Thoracic aorta (tissue), 2 donors: ENCODE results near the gene ZDHHC3. TPM values are rescaled to one million over a fixed set of nuclear protein-coding genes. Genes with fewer than 3 reads are reported as not detected.

Source experiments
- ATAC-seq: fragments of 150-250 bp; one replicate; pipeline ENCODE4 v1.8.0; 2017; ENCODE audit warnings: low read depth; ENCODE audit not compliant: insufficient number of reproducible peaks, low FRiP score
- DNase-seq: peaks from one replicate; pipeline ENCODE4 v3.0.0-alpha.2; 2020; ENCODE audit warnings: low spot score
- H3K27ac ChIP-seq, 2 donors: fragments of 200-600 bp; sonication (generic); 1 replicate in 1 of 2; 2 replicates in 1 of 2; pipeline ENCODE4 v1.5.1; 2016; ENCODE audit warnings: mild to moderate bottlenecking in 2 of 2, moderate library complexity in 2 of 2
- H3K27me3 ChIP-seq: fragments of 200-600 bp; sonication (generic); replicated peaks from 2 replicates; pipeline ENCODE4 v1.6.0; 2016; ENCODE audit warnings: mild to moderate bottlenecking; ENCODE audit not compliant: insufficient read depth
- H3K36me3 ChIP-seq: fragments of 200-600 bp; sonication (generic); one replicate; pipeline ENCODE4 v1.5.1; 2016
- H3K4me1 ChIP-seq, 2 donors: fragments of 200-600 bp; sonication (generic); 1 replicate in 1 of 2; 2 replicates in 1 of 2; pipeline versions ENCODE4 v1.5.1 to v1.6.0; 2016; ENCODE audit warnings: low read depth in 2 of 2, mild to moderate bottlenecking in 1 of 2; ENCODE audit not compliant: control insufficient read depth in 1 of 2
- H3K4me3 ChIP-seq: fragments of 200-600 bp; sonication (generic); 2 replicates; pipeline ENCODE4 v1.5.1; 2016; ENCODE audit warnings: mild to moderate bottlenecking
- H3K9me3 ChIP-seq: fragments of 200-600 bp; sonication (generic); 2 replicates; pipeline ENCODE4 v1.5.1; 2016
- total RNA-seq, 2 donors: library from RNA; depleted of rRNA; stranded (reverse); fragments of >200 nt; gene quantifications; one replicate each; pipeline versions ENCODE4 v1.1.0 to v1.2.3, GENCODE V29; 2016
- TF ChIP-seq, protein P1 (sequence below): fragments of 200-600 bp; sonication (generic); IDR thresholded peaks from one replicate; pipeline ENCODE4 v1.5.1; 2019; ENCODE audit warnings: antibody characterized with exemption

Gene ZDHHC3
- total RNA-seq, 2 donors from 2014 or later: 70.8 to 72.3 TPM

DNA sequence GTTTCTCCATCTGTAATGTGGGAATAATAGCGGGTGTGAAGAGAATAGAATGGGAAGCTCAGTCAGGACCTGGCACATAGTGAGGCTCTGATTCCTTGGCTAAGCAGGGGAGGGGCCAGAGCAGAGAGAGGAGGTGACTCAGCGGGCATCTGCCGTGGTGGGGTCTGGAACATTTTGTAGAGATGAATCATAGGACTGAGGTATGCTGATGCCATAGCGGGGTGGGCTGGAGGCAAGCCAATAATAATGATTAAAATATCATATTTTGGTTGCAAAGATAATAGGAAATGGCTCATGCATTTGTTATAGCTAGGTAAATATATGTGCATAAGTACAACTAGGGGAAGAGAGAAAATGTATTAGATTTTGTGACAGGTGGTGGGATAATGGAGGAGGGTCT is 90.4 kb downstream of the ZDHHC3 start:
- no peaks in the 10 kb centered on the region for H3K9me3 ChIP-seq
- ATAC-seq (peak; percentile 88), DNase-seq (peak; percentile 50)
- peaks cover 17 to 20% of the 10 kb centered on the region in 2 donors for H3K4me1 ChIP-seq
- peak overlapping the region in 1 of 2 donors; percentile 37 for H3K27ac ChIP-seq
- H3K4me3 ChIP-seq: no peak overlapping the region
- no peaks in the 10 kb centered on the region for H3K27me3 ChIP-seq
- no peaks in the 10 kb centered on the region for H3K36me3 ChIP-seq
- TF ChIP-seq, protein P1, sequence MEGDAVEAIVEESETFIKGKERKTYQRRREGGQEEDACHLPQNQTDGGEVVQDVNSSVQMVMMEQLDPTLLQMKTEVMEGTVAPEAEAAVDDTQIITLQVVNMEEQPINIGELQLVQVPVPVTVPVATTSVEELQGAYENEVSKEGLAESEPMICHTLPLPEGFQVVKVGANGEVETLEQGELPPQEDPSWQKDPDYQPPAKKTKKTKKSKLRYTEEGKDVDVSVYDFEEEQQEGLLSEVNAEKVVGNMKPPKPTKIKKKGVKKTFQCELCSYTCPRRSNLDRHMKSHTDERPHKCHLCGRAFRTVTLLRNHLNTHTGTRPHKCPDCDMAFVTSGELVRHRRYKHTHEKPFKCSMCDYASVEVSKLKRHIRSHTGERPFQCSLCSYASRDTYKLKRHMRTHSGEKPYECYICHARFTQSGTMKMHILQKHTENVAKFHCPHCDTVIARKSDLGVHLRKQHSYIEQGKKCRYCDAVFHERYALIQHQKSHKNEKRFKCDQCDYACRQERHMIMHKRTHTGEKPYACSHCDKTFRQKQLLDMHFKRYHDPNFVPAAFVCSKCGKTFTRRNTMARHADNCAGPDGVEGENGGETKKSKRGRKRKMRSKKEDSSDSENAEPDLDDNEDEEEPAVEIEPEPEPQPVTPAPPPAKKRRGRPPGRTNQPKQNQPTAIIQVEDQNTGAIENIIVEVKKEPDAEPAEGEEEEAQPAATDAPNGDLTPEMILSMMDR: no peak

DNA sequence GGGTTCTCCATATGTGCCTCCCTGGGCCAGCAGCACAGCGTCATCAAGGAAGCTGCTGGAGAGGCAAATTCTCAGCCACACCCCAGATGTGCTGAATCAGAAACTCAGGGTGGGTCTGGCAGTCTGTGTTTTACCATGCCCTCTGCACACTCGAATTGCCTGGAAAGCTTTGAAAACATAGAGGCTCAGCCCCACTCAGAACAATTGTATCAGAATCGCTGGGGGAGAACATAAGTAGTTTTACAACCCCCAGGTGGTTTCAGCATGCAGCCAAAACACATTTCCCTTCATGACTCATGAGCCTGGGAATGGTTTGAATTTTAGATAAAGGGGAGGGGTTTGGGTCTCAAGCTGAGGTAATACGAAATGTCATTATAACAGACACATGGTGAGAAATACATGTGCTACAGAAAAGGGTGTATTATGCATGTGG is 92.0 kb downstream of the ZDHHC3 start:
- Histone ChIP-seq H3K36me3 (no peaks in the 10 kb centered on the region), H3K9me3 (no peaks in the 10 kb centered on the region), H3K27me3 (no peaks in the 10 kb centered on the region), H3K27ac (peak overlapping the region in 1 of 2 donors; percentile 30), H3K4me3 (no peak overlapping the region), H3K4me1 (peaks cover 17 to 20% of the 10 kb centered on the region in 2 donors)
- no peak for DNase-seq
- TF ChIP-seq, protein P1: no peak
- peak; percentile 35 for ATAC-seq

DNA sequence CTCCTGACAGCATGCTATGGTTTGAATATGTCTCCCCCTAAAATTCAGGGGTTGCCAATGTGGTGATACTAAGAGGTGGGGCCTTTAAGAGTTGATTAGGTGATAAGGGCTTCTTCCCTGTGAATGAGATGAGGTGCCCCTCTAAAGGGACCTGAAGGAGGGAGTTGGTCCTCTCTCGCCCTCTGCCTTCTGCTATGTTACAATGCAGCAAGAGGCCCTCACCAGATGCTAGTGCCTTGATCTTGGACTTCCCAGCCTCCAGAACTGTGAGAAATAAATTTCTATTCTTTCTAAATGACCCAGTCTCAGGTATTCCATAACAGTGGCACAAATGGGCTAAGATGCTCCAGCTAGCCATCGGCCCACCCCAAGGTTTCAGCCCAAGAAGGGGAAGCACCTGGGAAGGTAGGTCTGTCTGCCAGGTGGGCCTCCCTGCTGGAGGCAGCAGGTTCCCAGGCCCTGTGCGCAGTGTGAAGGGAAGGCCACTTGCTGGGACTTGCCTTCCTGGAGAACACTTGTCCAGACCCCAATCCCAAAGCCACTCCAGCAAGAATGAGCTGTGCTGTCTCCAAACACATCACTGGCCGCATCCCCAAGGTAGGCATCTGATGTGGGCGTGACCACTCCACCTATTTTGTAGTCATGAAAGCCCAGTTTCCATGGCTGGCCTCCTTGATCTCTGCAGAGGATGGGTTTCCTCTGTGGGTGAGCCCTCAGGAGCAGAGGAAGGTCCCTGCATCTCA is 92.6 kb downstream of the ZDHHC3 start:
- TF ChIP-seq, protein P1: no peak
- no peak for DNase-seq
- ATAC-seq: no peak

DNA sequence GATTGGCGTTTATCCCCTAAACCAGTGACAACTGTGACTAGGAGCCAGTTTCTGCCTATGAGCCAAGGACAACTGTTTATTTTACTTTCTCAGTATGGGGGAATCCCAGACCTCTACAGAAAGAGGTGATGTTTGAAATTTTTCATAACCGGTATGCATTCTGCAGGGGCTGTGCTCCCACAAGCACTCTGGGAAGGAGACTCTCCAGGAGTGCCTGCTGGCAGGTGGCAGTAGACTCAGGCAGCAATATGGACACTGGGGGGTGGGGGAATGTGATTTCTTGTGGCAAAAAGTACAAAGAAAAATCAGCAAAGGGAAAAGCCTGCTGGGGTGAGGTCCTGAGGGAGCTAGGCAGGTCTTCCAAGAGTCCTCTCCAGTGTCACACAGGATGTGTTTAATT is 95.7 kb downstream of the ZDHHC3 start:
- no peak for DNase-seq
- H3K36me3 ChIP-seq: no peaks in the 10 kb centered on the region
- ATAC-seq: no peak
- TF ChIP-seq, protein P1: no peak
- H3K4me1 ChIP-seq: peaks cover 11 to 15% of the 10 kb centered on the region in 2 donors
- no peak overlapping the region for H3K4me3 ChIP-seq
- no peak overlapping the region for H3K27ac ChIP-seq
- no peaks in the 10 kb centered on the region for H3K27me3 ChIP-seq
- H3K9me3 ChIP-seq: no peaks in the 10 kb centered on the region

More for the DNA sequence above, 92.6 kb downstream of the ZDHHC3 start:
- Histone ChIP-seq H3K27me3 (no peaks in the 10 kb centered on the region), H3K9me3 (no peaks in the 10 kb centered on the region), H3K4me3 (no peak overlapping the region), H3K27ac (peak overlapping the region in 1 of 2 donors; percentile 30), H3K36me3 (no peaks in the 10 kb centered on the region), H3K4me1 (peaks cover 17 to 20% of the 10 kb centered on the region in 2 donors)

DNA sequence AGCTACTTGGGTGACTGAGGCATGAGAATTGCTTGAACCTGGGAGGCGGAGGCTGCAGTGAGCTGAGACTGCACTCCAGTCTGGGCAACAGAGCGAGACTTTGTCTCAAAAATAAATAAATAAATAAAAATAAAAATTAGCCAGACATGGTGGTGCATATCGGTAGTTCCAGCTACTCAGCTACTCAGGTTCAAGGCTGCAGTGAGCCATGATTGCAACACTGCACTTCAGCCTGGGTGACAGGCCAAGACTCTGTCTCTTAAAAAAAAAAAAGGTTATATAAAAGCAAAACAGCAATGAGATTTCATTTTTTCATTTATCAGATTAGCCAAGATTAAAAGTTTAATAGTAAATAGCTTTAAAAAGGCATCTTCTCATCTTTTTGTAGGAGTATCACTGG is 98.6 kb downstream of the ZDHHC3 start:
- Histone ChIP-seq H3K4me3 (no peak overlapping the region), H3K36me3 (no peaks in the 10 kb centered on the region), H3K4me1 (no peaks in the 10 kb centered on the region), H3K27ac (no peak overlapping the region), H3K27me3 (no peaks in the 10 kb centered on the region), H3K9me3 (no peaks in the 10 kb centered on the region)
- ATAC-seq (no peak), DNase-seq (no peak)
- TF ChIP-seq, protein P1: no peak
